Cardiac fibroblast (primary cell): ENCODE measurements around the gene FAM131C.

Source experiments
- DNase-seq, 2 donors: peaks; one replicate each; pipeline versions ENCODE4 v3.0.0 to v3.0.0-alpha.2; 2010; ENCODE audit warnings: low read depth in 2 of 2
- H3K4me3 ChIP-seq, 2 donors: replicated peaks in 1 of 2; 1 replicate in 1 of 2; 2 replicates in 1 of 2; pipeline ENCODE4 v1.5.1; 2011; ENCODE audit warnings: low read depth in 2 of 2, low read length in 2 of 2, mild to moderate bottlenecking in 2 of 2, moderate library complexity in 1 of 2
- CTCF ChIP-seq: IDR thresholded peaks from one replicate; pipeline ENCODE4 v1.5.1; 2011; ENCODE audit warnings: low read depth, mild to moderate bottlenecking, low read length, inconsistent platforms

Gene FAM131C

GRCh38 chr1:16013220-16013907 lies 60.1 kb downstream of the FAM131C start:
- peak; percentile 58 to 72 for DNase-seq
- no peak for TF ChIP-seq CTCF
- peak overlapping the region in 1 of 2 donors; percentile 30 for H3K4me3 ChIP-seq

GRCh38 chr1:16012590-16013219 lies 60.7 kb downstream of the FAM131C start:
- no peak for TF ChIP-seq CTCF
- DNase-seq: peak; percentile 53 to 83
- peak overlapping the region; percentile 19 to 30 for H3K4me3 ChIP-seq

- no peak for DNase-seq
- no peak overlapping the region for H3K4me3 ChIP-seq
- TF ChIP-seq CTCF: no peak
Observed at GRCh38 chr1:16011936-16012589, 61.4 kb downstream of the FAM131C start.

- no peak for TF ChIP-seq CTCF
- DNase-seq: no peak
- H3K4me3 ChIP-seq: no peak overlapping the region
Observed at GRCh38 chr1:16010837-16011236, 62.6 kb downstream of the FAM131C start.

- no peak overlapping the region for H3K4me3 ChIP-seq
- TF ChIP-seq CTCF: no peak
- no peak for DNase-seq
Observed at GRCh38 chr1:16009678-16010077, 63.8 kb downstream of the FAM131C start.

- DNase-seq: peak; percentile 79 to 80
- H3K4me3 ChIP-seq: no peak overlapping the region
- peak; percentile 95 for TF ChIP-seq CTCF
Observed at GRCh38 chr1:16009030-16009460, 64.4 kb downstream of the FAM131C start.
